HepG2 (cell line): Measurements from ENCODE around the gene UPB1. TPM values are rescaled to one million over a fixed set of nuclear protein-coding genes. Genes with fewer than 3 reads are reported as not detected.
A peak's percentile ranks its signal among the peaks of the same experiment; 100 is the strongest.

Experiments
- AHDC1 ChIP-seq: sonication (generic); formaldehyde crosslinking; IDR thresholded peaks from 2 replicates; pipeline ENCODE4 v1.5.1; 2020; ENCODE audit warnings: mild to moderate bottlenecking, missing genetic modification reagents, borderline replicate concordance
- HDAC1 ChIP-seq: sonication (generic); formaldehyde crosslinking; IDR thresholded peaks from 2 replicates; pipeline ENCODE4 v1.5.1; 2020; ENCODE audit warnings: mild to moderate bottlenecking, missing genetic modification reagents
- HIVEP1 ChIP-seq: sonication (generic); formaldehyde crosslinking; IDR thresholded peaks from 2 replicates; pipeline ENCODE4 v1.4.0; 2020; ENCODE audit warnings: mild to moderate bottlenecking, missing genetic modification reagents
- HMG20B ChIP-seq: conservative IDR thresholded peaks from 2 replicates; pipeline ENCODE4 v1.6.1; 2016; ENCODE audit warnings: missing genetic modification reagents, missing compliant biosample characterization
- HOXA5 ChIP-seq: sonication (generic); formaldehyde crosslinking; IDR thresholded peaks from 2 replicates; pipeline ENCODE4 v1.4.0; 2020; ENCODE audit warnings: missing genetic modification reagents
- NONO ChIP-seq, 2 experiments: fragments of 450-650 bp in 1 of 2; sonication (generic) in 1 of 2; formaldehyde crosslinking in 1 of 2; IDR thresholded peaks in 1 of 2; conservative IDR thresholded peaks in 1 of 2; 2 replicates each; pipeline versions ENCODE4 v1.6.1 to v1.8.0; 2017 to 2022; ENCODE audit warnings: mild to moderate bottlenecking in 1 of 2, missing genetic modification reagents in 1 of 2, moderate library complexity in 1 of 2
- POGZ ChIP-seq: sonication (generic); formaldehyde crosslinking; IDR thresholded peaks from 2 replicates; pipeline ENCODE4 v1.4.0; 2020; ENCODE audit warnings: mild to moderate bottlenecking, missing genetic modification reagents
- RBAK ChIP-seq: sonication (generic); formaldehyde crosslinking; IDR thresholded peaks from 2 replicates; pipeline ENCODE4 v1.5.1; 2020; ENCODE audit warnings: mild to moderate bottlenecking, missing genetic modification reagents
- SALL1 ChIP-seq: sonication (generic); formaldehyde crosslinking; IDR thresholded peaks from 2 replicates; pipeline ENCODE4 v1.8.0; 2022; ENCODE audit warnings: mild to moderate bottlenecking, missing genetic modification reagents
- SNAPC4 ChIP-seq: sonication (generic); formaldehyde crosslinking; IDR thresholded peaks from 2 replicates; pipeline ENCODE4 v1.4.0; 2020; ENCODE audit warnings: mild to moderate bottlenecking, missing genetic modification reagents
- TIGD3 ChIP-seq: sonication (generic); formaldehyde crosslinking; IDR thresholded peaks from 2 replicates; pipeline ENCODE4 v1.5.1; 2020; ENCODE audit warnings: mild to moderate bottlenecking, missing genetic modification reagents, borderline replicate concordance
- WIZ ChIP-seq: sonication (generic); formaldehyde crosslinking; IDR thresholded peaks from 2 replicates; pipeline ENCODE4 v1.5.1; 2020; ENCODE audit warnings: mild to moderate bottlenecking, missing genetic modification reagents
- ZNF30 ChIP-seq: sonication (generic); formaldehyde crosslinking; IDR thresholded peaks from 2 replicates; pipeline ENCODE4 v1.5.0; 2020; ENCODE audit warnings: mild to moderate bottlenecking, missing genetic modification reagents
- ZNF446 ChIP-seq: sonication (generic); formaldehyde crosslinking; IDR thresholded peaks from 2 replicates; pipeline ENCODE4 v1.5.0; 2020; ENCODE audit warnings: mild to moderate bottlenecking, missing genetic modification reagents
- ZNF670 ChIP-seq: sonication (generic); formaldehyde crosslinking; IDR thresholded peaks from 2 replicates; pipeline ENCODE4 v1.8.0; 2022; ENCODE audit warnings: mild to moderate bottlenecking, missing genetic modification reagents, borderline replicate concordance
- polyA plus RNA-seq, 8 experiments: library from polyadenylated mRNA; depleted of rRNA in 3 of 8; stranded (reverse) in 7 of 8; unstranded in 1 of 8; fragments of >200 nt; fragmentation: Illumina TruSeq in 4 of 8; extraction: Trizol in 4 of 8; gene quantifications; 2 replicates each; pipeline versions ENCODE4 v1.2.1 to v1.2.3, GENCODE V29; 2011 to 2016; ENCODE audit warnings: low read depth in 4 of 8, missing spikeins in 1 of 8, mixed read lengths in 1 of 8; ENCODE audit not compliant: insufficient read depth in 1 of 8
- total RNA-seq, 5 experiments: library from RNA; depleted of rRNA; stranded (reverse); fragments of >200 nt; fragmentation: Illumina TruSeq; extraction: Trizol; gene quantifications; 2 replicates each; pipeline ENCODE4 v1.2.3, GENCODE V29; 2016; ENCODE audit warnings: low read depth in 1 of 5

UPB1 gene
- total and polyA plus RNA-seq, 2 of the 13 experiments (the other 11 are each of a cell fraction or from before 2014, with no cell fraction given), result 0.38 to 1.2 TPM

GRCh38 chr22:24554313-24555164 is 59.4 kb downstream of the UPB1 start, which contains the start of gene GUCD1 (continued):
- TF ChIP-seq SNAPC4 (peak; percentile 48; the same call in 1 of the 2 replicates), ZNF446 (CRISPR knock-in tag) (0 out of 2 replicates have a peak, but pooled peaks have one; percentile 10), SALL1 (CRISPR knock-in tag) (peak; percentile 67), NONO (IDR thresholded peaks at IDR 0.05) (no peak), NONO (CRISPR knock-in tag; conservative IDR thresholded peaks at IDR 0.05) (peak; percentile 49; the same call in 1 of the 2 replicates), HDAC1 (peak; percentile 33; the same call in 1 of the 2 replicates), ZNF670 (0 out of 2 replicates have a peak, but pooled peaks have one; percentile 0), RBAK (CRISPR knock-in tag) (no peak), POGZ (CRISPR knock-in tag) (peak; percentile 64), HMG20B (CRISPR knock-in tag) (0 out of 2 replicates have a peak, but pooled peaks have one; percentile 15), HIVEP1 (CRISPR knock-in tag) (peak; percentile 56; the same call in 1 of the 2 replicates), AHDC1 (CRISPR knock-in tag) (0 out of 2 replicates have a peak, but pooled peaks have one; percentile 54), HOXA5 (CRISPR knock-in tag) (peak; percentile 55; the same call in 1 of the 2 replicates), TIGD3 (CRISPR knock-in tag) (no peak; the same call in 1 of the 2 replicates), ZNF30 (CRISPR knock-in tag) (0 out of 2 replicates have a peak, but pooled peaks have one; percentile 67), WIZ (CRISPR knock-in tag) (0 out of 2 replicates have a peak, but pooled peaks have one; percentile 18)
